Stimulated activated CD8-positive, alpha-beta memory T cell treated with anti-CD3 and anti-CD28 coated beads, Interleukin-12 subunit alpha, Interleukin-12 subunit beta, amount 100 ng/mL, for 24 hours (primary cell): ENCODE results near the gene FAP.

Experiments
- DNase-seq: peaks from one replicate; pipeline ENCODE4 v3.0.0-alpha.2; 2020; ENCODE audit errors: extremely low read depth

FAP gene

GRCh38 chr2:162185541-162186232 is 57.6 kb downstream of the FAP start:
- no peak for DNase-seq

DNA sequence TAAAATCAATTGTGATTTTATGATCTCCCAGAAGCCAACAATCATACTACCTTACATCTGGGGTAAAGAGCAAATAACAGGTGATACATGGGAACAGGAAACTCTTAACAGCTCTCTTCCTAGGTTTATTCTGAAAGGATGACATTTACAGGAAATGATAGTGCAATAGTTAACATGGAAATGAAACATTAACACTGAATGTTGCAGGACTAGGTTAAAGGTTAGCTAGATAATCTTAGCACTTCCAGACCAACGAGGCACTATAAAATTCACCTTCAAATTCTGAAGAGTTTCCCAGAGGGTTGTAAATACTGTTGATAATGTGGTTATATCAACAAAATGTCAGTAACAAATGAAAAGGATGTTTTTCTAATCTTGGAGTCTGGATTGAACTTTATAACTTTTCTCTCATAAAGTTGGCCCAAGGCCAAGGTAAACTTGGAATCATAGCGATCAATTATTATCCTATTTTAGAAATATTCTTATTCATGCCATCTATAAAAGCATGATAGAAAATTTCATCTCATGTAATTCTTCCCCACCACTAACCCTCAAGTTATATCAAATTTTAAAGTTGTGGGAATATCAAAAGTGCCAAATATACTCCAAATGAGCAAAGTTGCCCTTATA is 58.3 kb downstream of the FAP start:
- no peak for DNase-seq

GRCh38 chr2:162184359-162184758 is 58.9 kb downstream of the FAP start:
- DNase-seq = no peak

DNA sequence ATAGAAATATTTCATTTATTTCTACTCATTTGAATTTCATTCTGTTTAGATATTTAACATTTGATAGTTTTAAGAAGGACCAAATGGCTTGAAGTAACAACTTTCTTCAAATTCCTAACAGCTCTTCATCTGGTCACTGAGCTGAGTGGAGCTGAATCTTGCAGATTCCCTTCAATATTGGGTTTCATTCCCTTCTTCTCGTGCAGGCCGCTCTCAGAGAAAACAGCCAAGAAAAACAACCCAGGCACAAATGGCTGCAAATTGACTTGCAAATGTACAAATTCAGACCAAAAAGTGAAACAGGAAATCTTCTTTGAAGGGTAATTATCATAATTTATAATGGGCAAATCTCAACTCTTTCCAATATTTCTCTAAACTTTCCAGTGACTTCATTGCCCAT is 60.9 kb downstream of the FAP start:
- no peak for DNase-seq

DNA sequence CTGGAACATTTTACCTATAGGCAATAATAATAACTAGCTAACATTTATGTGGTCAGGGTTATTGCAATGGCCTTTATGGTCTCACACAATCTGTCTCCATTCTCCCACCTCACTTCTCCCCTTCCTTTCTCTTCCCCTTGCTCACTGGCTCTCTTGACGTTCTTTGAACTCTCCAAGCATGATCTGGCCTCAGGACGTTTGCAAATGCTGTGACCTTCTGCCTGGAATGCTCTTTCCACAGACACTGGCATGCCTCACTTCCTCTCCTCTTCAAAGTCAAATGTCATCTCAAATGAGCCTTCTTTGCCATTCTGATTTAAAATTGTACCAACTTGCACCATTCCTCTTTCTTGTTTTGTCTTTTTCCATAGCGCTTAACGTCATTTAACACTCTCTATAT is 65.9 kb downstream of the FAP start:
- DNase-seq = no peak

DNA sequence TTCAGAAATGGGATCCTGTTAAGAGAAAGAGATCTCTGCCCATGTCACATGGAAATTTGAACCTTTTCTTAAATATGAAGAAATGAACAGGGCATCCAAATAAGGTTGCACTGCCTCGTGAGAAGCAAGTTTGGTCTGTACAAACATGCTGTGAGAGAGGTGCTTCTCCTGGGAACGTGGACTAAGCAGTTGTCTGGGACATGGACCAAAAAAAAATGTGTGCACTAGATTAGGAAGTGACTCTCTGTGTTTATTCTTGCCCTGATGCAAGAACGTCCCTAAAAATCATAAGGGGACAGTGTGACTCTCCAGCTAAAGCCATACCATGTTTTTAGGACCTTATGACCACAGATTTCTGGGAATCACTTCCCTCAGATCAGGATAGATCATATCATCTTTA is 67.5 kb downstream of the FAP start:
- DNase-seq = no peak

- DNase-seq = no peak
These were observed 68.5 kb downstream of the FAP start for GRCh38 chr2:162174746-162175145.

DNA sequence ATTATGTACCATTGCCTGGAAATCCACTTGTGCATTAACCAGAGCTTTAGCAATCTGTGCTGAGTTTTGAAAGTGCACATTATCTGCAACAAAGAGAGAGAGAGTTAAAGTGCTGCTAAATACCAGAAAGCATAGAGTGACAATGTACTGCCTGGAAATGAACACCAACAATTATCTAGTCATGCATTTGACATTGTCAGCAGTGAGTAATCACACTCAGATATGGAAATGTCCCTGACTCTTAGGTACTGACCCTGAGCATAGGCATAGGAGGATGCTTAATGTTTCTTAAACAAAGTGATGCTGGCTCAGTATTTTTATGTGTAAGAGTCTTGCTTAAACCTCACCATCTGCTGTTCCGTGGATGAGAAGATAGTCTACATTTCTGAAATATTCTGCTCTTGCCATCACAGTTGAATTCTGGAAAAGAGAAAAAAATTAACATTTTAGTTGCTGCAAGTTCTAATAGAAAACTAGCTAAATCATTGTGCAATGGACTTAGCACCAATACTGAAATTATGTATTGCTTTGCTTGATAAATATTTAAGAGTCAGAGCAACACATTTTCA is 70.4 kb downstream of the FAP start:
- no peak for DNase-seq

- DNase-seq = no peak
These were observed 76.5 kb downstream of the FAP start for GRCh38 chr2:162166745-162167144.

DNA sequence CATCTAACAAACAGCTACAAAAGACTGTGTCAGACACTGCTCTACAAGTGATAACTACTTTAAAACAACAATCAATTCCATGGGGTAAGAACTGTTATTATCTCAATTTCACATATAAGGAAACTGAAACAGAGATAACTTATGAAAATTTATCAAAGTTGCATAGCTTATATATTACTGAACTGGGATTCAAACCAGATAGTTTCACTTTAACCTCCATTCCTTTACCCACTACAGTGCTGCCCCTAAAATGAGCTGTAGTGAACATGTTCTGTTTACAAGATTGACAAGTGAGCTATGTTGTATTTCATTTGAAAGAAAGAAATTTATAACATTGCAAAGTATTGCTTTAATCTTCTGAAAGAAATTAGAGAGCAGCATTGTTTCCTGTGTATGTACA is 77.1 kb downstream of the FAP start:
- no peak for DNase-seq

- no peak for DNase-seq
These were observed 78.4 kb downstream of the FAP start for GRCh38 chr2:162164802-162165201.

GRCh38 chr2:162159446-162159845 is 83.8 kb downstream of the FAP start:
- no peak for DNase-seq

DNA sequence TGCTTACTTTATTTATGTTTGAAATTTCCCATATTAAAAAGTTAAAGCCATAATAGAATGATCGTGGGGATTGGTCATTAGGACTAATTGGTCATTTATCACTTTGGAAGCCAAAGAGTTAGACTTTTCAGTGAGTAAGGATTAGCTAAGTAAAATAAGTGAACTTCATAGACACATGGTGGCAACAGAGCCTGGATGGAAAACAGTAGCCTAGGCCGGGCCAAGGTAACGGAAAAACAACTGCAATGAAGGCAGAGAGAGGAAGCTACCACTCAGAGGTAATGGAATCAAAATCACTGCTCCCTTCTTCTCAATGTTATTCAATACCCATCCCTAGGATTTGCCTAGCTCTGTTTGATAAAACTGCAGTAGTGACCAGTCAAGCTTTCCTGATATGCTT is 87.1 kb downstream of the FAP start:
- no peak for DNase-seq

- no peak for DNase-seq
These were observed 88.2 kb downstream of the FAP start for GRCh38 chr2:162155093-162155492.

- DNase-seq = no peak
These were observed 89.5 kb downstream of the FAP start for GRCh38 chr2:162153608-162154224.

GRCh38 chr2:162152147-162152546 is 91.1 kb downstream of the FAP start, which contains the start of gene GCG:
TSS of gene GCG (minus strand) at chr2:162152247. CDS start at chr2:162149178, 3,069 bp downstream.
- no peak for DNase-seq

- DNase-seq = no peak
These were observed 93.3 kb downstream of the FAP start for GRCh38 chr2:162149940-162150339.

DNA sequence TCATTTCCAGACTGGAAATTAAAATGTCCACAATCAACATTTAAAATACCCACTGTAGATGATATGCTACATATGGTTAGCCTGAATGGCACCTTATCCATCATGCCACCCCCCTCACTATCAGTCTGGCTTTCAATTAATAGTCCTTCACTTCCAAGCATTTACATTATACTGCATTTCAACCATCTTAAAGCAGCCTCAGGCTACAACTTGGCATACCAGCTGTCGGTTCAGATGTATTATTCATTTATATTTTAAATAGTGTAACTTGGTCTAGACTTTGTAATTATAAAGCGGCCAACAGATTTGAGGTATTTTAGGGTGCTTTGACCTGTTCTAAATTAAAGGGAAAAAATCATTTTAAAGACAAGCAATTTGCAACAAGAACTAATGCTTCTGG is 93.8 kb downstream of the FAP start:
- no peak for DNase-seq

DNA sequence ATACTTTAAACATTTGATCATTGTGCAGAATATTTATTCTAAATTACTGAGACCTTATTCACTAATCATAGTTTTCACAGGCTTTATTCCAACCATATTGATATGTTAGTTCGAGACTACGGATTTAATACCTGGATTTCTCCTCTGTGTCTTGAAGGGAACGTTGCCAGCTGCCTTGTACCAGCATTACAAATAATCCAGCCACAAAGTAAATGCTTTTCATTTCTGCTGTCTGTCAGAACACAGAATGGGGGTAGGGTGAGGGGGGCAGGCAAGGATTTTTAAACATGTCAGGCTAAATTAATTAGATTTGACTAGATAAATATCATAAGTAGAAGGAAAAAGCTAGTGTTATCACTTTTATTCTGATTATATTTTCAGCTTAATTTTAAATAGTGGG is 94.3 kb downstream of the FAP start:
- DNase-seq = no peak

DNA sequence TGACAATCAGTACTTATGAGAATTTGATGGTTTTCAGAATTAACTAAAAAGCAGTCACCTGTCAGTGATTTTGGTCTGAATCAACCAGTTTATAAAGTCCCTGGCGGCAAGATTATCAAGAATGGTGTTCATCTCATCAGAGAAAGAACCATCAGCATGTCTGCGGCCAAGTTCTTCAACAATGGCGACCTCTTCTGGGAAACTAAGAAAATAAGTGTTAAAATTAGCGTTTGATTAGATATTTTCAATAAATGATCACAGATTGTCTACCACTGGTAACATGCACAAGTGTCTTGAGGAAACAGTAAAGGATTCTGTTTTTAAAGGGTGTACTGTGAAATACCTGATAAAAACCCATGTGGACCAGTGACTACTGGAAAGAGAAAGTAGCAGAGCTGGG is 99.3 kb downstream of the FAP start:
- DNase-seq = no peak

GRCh38 chr2:162138310-162138709 is 104.9 kb downstream of the FAP start:
- no peak for DNase-seq

DNA sequence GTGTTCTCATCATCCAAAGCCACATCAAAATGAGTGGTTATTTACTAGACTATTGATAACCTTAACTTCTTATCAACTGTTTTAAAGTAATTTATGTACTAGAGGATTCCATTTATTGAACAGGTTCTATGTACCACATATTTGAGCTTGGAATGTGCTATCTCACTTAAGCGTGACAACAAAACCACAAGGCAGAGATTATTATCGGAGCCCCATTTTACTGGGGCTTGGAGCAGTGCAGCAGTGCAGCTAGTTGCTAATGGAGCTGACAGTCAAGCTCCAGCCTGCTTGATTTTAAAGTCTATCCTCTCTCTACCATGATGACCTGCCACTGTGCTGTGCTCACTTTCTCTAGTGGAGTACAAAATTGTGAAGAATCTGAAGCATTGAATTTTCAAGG is 115.8 kb downstream of the FAP start:
- no peak for DNase-seq

DNA sequence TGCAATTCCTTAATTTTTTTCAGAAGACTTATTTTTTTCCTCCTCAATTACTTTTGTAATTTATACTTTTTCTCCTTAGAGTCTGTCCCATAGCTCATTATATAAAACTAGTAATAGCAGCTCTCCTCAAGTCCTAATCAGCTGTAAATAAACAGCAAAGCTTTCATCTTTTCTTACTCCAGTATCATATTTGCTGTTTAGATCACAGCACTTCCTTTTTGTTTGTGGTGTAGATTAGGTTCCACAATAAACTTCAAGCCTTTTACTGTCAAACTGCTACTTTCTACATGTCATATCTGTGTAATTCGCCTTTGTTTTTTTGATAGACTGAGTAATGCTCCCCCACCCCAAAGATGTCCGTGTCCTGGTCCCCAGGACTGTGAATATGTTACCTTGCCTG is 116.7 kb downstream of the FAP start:
- no peak for DNase-seq
